GM12878 (cell line): ENCODE data around the gene ESPL1. TPM values are rescaled to one million over a fixed set of nuclear protein-coding genes. Genes with fewer than 3 reads are reported as not detected.

ENCODE experiments used
- ATAC-seq: fragments of 200-7000 bp; cut with Tn5 transposase; 3 replicates; pipeline ENCODE4 v1.9.1; 2020; ENCODE audit warnings: mild to moderate bottlenecking, moderate library complexity
- BruUV-seq: library from RNA; stranded (reverse); fragments of 400-500 nt; replicated peaks from 2 replicates; lab custom pipeline; 2021; lab: Mats Ljungman, UMichigan
- CTCF ChIA-PET: fragments of 300-600 bp; sonication (Branson Sonifier 250); formaldehyde crosslinking; extraction: SDS; loops from one replicate; lab custom pipeline; 2021; ENCODE audit warnings: inconsistent platforms; lab: Yijun Ruan, JAX
- POLR2A ChIA-PET: fragments of 350-600 bp; formaldehyde crosslinking; extraction: SDS; loops from one replicate; lab custom pipeline; 2021; ENCODE audit warnings: inconsistent platforms; lab: Charles Lee
- RAD21 ChIA-PET: fragments of 300-600 bp; sonication (Branson Sonifier 250); formaldehyde crosslinking; loops from one replicate; lab custom pipeline; 2023; ENCODE audit warnings: antibody characterized with exemption; ENCODE audit not compliant: unreplicated experiment; lab: Charles Lee
- SMC1A ChIA-PET: fragments of 300-600 bp; sonication (Branson Sonifier 250); formaldehyde crosslinking; loops from one replicate; lab custom pipeline; 2023; ENCODE audit not compliant: unreplicated experiment, uncharacterized antibody; lab: Charles Lee
- DNase-seq: peaks from one replicate; pipeline ENCODE4 v3.0.0-alpha.2; 2011; ENCODE audit warnings: low read depth, low spot score
- FAIRE-seq: peaks from 3 replicates; lab custom pipeline; 2011; peaks lifted over from hg19 to GRCh38; lab: Jason Lieb, UNC
- H2AFZ ChIP-seq: 2 replicates; pipeline ENCODE4 v1.6.0; 2011; ENCODE audit warnings: low read depth, low read length, control low read depth; ENCODE audit not compliant: control insufficient read depth
- H3K27ac ChIP-seq: 2 replicates; pipeline ENCODE4 v1.5.1; 2011; ENCODE audit warnings: control low read depth; ENCODE audit not compliant: control insufficient read depth, insufficient read depth
- H3K27me3 ChIP-seq, 2 experiments: replicated peaks in 1 of 2; 2 replicates each; pipeline versions ENCODE4 v1.6.0 to v1.6.1; 2011; ENCODE audit warnings: low read length in 1 of 2; ENCODE audit not compliant: control insufficient read depth in 2 of 2, insufficient read depth in 2 of 2
- H3K36me3 ChIP-seq, 2 experiments: 2 replicates each; pipeline ENCODE4 v1.5.1; 2011; ENCODE audit warnings: low read length in 1 of 2; ENCODE audit not compliant: control insufficient read depth in 2 of 2, insufficient read depth in 2 of 2
- H3K4me1 ChIP-seq: 2 replicates; pipeline ENCODE4 v1.6.1; 2011; ENCODE audit warnings: mild to moderate bottlenecking, low read length, moderate library complexity, mixed read lengths; ENCODE audit not compliant: control insufficient read depth, insufficient read depth
- H3K4me2 ChIP-seq: 2 replicates; pipeline ENCODE4 v1.6.0; 2011; ENCODE audit warnings: control low read depth; ENCODE audit not compliant: control insufficient read depth, insufficient read depth
- H3K4me3 ChIP-seq: fragments of 200-600 bp; sonication (generic); 2 replicates; pipeline ENCODE4 v1.5.1; 2016
- H3K79me2 ChIP-seq: 2 replicates; pipeline ENCODE4 v1.6.0; 2011; ENCODE audit warnings: low read length; ENCODE audit not compliant: control insufficient read depth, insufficient read depth
- H3K9ac ChIP-seq: 2 replicates; pipeline ENCODE4 v1.8.0; 2011; ENCODE audit warnings: low read length, control low read depth, mixed read lengths; ENCODE audit not compliant: control insufficient read depth, insufficient read depth
- H3K9me3 ChIP-seq: replicated peaks from 3 replicates; pipeline ENCODE4 v1.5.1; 2011; ENCODE audit warnings: mild to moderate bottlenecking, low read length; ENCODE audit not compliant: control insufficient read depth, insufficient read depth
- H4K20me1 ChIP-seq: 2 replicates; pipeline ENCODE4 v1.6.0; 2011; ENCODE audit not compliant: control insufficient read depth, insufficient read depth
- BRCA1 ChIP-seq: IDR thresholded peaks from 2 replicates; pipeline ENCODE4 v1.6.1; 2011; ENCODE audit warnings: low read depth, low read length, improper control_type of control experiment
- CEBPB ChIP-seq, 2 experiments: fragments of 150-350 bp in 1 of 2; IDR thresholded peaks; 2 replicates each; pipeline ENCODE4 v1.6.1; 2012 to 2014; ENCODE audit warnings: low read depth in 2 of 2, low read length in 2 of 2, borderline replicate concordance in 1 of 2, inconsistent platforms in 1 of 2
- CHD1 ChIP-seq: IDR thresholded peaks from 2 replicates; pipeline ENCODE4 v1.6.1; 2012; ENCODE audit warnings: low read depth, low read length, improper control_type of control experiment
- CHD2 ChIP-seq: IDR thresholded peaks from 2 replicates; pipeline ENCODE4 v1.6.1; 2011; ENCODE audit warnings: low read depth, low read length, improper control_type of control experiment, borderline replicate concordance
- CREM ChIP-seq: IDR thresholded peaks from 2 replicates; pipeline ENCODE4 v1.6.1; 2014; ENCODE audit warnings: antibody characterized with exemption, low read depth
- EED ChIP-seq: sonication (generic); IDR thresholded peaks from 2 replicates; pipeline ENCODE4 v1.6.1; 2016; ENCODE audit warnings: antibody characterized with exemption, low read depth
- FOXM1 ChIP-seq: IDR thresholded peaks from 2 replicates; pipeline ENCODE4 v1.6.1; 2012; ENCODE audit warnings: low read depth, mild to moderate bottlenecking, inconsistent platforms, low read length, moderate library complexity
- HDGF ChIP-seq: fragments of 450-650 bp; IDR thresholded peaks from 2 replicates; pipeline ENCODE4 v1.6.1; 2016; ENCODE audit warnings: antibody characterized with exemption
- IKZF1 ChIP-seq: fragments of 450-650 bp; conservative IDR thresholded peaks from 2 replicates; pipeline ENCODE4 v1.6.1; 2017; ENCODE audit warnings: antibody characterized with exemption, mild to moderate bottlenecking
- IKZF2 ChIP-seq, 2 experiments: fragments of 450-650 bp; IDR thresholded peaks; 2 replicates each; pipeline ENCODE4 v1.6.1; 2017; ENCODE audit warnings: mild to moderate bottlenecking in 2 of 2, moderate library complexity in 2 of 2
- MEF2A ChIP-seq: IDR thresholded peaks from 2 replicates; pipeline ENCODE4 v1.6.1; 2011; ENCODE audit warnings: low read depth, mild to moderate bottlenecking, low read length, moderate library complexity; ENCODE audit not compliant: insufficient read depth
- MTA2 ChIP-seq: fragments of 450-650 bp; IDR thresholded peaks from 2 replicates; pipeline ENCODE4 v1.6.1; 2016; ENCODE audit warnings: low read depth, mild to moderate bottlenecking, moderate library complexity
- NFIC ChIP-seq: IDR thresholded peaks from 2 replicates; pipeline ENCODE4 v1.6.1; 2012; ENCODE audit warnings: low read depth, mild to moderate bottlenecking, inconsistent platforms, low read length, moderate library complexity
- NFXL1 ChIP-seq: fragments of 450-650 bp; IDR thresholded peaks from 2 replicates; pipeline ENCODE4 v1.6.1; 2017; ENCODE audit warnings: antibody characterized with exemption, mild to moderate bottlenecking, borderline replicate concordance
- NRF1 ChIP-seq: conservative IDR thresholded peaks from 2 replicates; pipeline ENCODE4 v1.6.1; 2011; ENCODE audit warnings: mild to moderate bottlenecking, low read depth, low read length, improper control_type of control experiment
- RAD21 ChIP-seq: IDR thresholded peaks from 2 replicates; pipeline ENCODE4 v1.6.1; 2011; ENCODE audit warnings: mild to moderate bottlenecking, low read depth, low read length, moderate library complexity; ENCODE audit not compliant: insufficient read depth
- RAD51 ChIP-seq: fragments of 450-650 bp; IDR thresholded peaks from 2 replicates; pipeline ENCODE4 v1.6.1; 2016; ENCODE audit warnings: moderate library complexity, mild to moderate bottlenecking, inconsistent platforms
- RFX5 ChIP-seq: IDR thresholded peaks from 2 replicates; pipeline ENCODE4 v1.6.1; 2011; ENCODE audit warnings: low read depth, low read length, improper control_type of control experiment
- RUNX3 ChIP-seq: IDR thresholded peaks from 2 replicates; pipeline ENCODE4 v1.6.1; 2012; ENCODE audit warnings: low read length, inconsistent platforms
- SMC3 ChIP-seq: IDR thresholded peaks from 2 replicates; pipeline ENCODE4 v1.6.1; 2011; ENCODE audit warnings: low read length, improper control_type of control experiment, borderline replicate concordance
- SPI1 ChIP-seq: IDR thresholded peaks from 2 replicates; pipeline ENCODE4 v1.6.1; 2011; ENCODE audit warnings: low read depth, mild to moderate bottlenecking, low read length, moderate library complexity, borderline replicate concordance; ENCODE audit not compliant: insufficient read depth
- SREBF1 ChIP-seq: IDR thresholded peaks from 2 replicates; pipeline ENCODE4 v1.6.1; 2012; ENCODE audit warnings: mild to moderate bottlenecking, low read length
- TCF3 ChIP-seq: IDR thresholded peaks from 2 replicates; pipeline ENCODE4 v1.6.1; 2012; ENCODE audit warnings: low read depth, mild to moderate bottlenecking, low read length, borderline replicate concordance; ENCODE audit not compliant: insufficient read depth
- TCF7 ChIP-seq: IDR thresholded peaks from 2 replicates; pipeline ENCODE4 v1.6.1; 2014; ENCODE audit warnings: antibody characterized with exemption, borderline replicate concordance
- WRNIP1 ChIP-seq: IDR thresholded peaks from 2 replicates; pipeline ENCODE4 v1.6.1; 2011; ENCODE audit warnings: low read depth, low read length, improper control_type of control experiment, borderline replicate concordance
- ZNF384 ChIP-seq: IDR thresholded peaks from 2 replicates; pipeline ENCODE4 v1.6.1; 2012; ENCODE audit warnings: low read depth, mild to moderate bottlenecking, low read length, improper control_type of control experiment, borderline replicate concordance
- WGBS: methylation state at CpG from one replicate; pipeline ENCODE4 v1.1.6; 2016; ENCODE audit warnings: low lambda C conversion rate; ENCODE audit not compliant: insufficient replicate concordance, insufficient coverage; ENCODE audit errors: missing lambda C conversion rate; 5-methylcytosine and 5-hydroxymethylcytosine counted together
- in situ Hi-C: fragments of 300-500 bp; cut with MboI; formaldehyde crosslinking; loops from 9 replicates; pipeline ENCODE4 v1.14.3; 2018; ENCODE audit warnings: mixed read lengths
- intact Hi-C: fragments of 100-400 bp; cut with micrococcal nuclease; formaldehyde crosslinking; loops from one replicate; pipeline ENCODE4 v1.14.2; 2022; ENCODE audit not compliant: unreplicated experiment
- polyA plus RNA-seq, 11 experiments: library from polyadenylated mRNA; depleted of rRNA in 4 of 11; unstranded in 6 of 11; stranded (reverse) in 5 of 11; fragments of >200 nt; fragmentation: Nextera tagmentation in 4 of 11; fragmentation: Illumina TruSeq in 1 of 11; extraction: Ambion mirVana in 4 of 11; extraction: Trizol in 1 of 11; gene quantifications; 1 replicate in 1 of 11; 2 replicates in 10 of 11; pipeline versions ENCODE4 v1.2.1 to v1.2.3, GENCODE V29; 2011 to 2016; ENCODE audit warnings: inconsistent platforms in 2 of 11, missing spikeins in 2 of 11, low read depth in 1 of 11
- total RNA-seq, 4 experiments: library from RNA; depleted of rRNA in 3 of 4; stranded (reverse); fragments of >200 nt in 3 of 4; fragmentation: Illumina TruSeq in 1 of 4; extraction: Trizol in 1 of 4; gene quantifications; 2 replicates each; pipeline versions ENCODE4 v1.2.1 to v1.2.3, GENCODE V29; 2013 to 2021
- TF ChIP-seq, protein P1 (sequence below): fragments of 450-650 bp; IDR thresholded peaks from 2 replicates; pipeline ENCODE4 v1.6.1; 2017; ENCODE audit warnings: low read depth, mild to moderate bottlenecking, moderate library complexity

ESPL1 gene
- total and polyA plus RNA-seq, 10 of the 15 experiments (the other 5 are each of a cell fraction or from before 2014, with no cell fraction given): 2.1 to 61.9 (median 21.2) TPM

DNA sequence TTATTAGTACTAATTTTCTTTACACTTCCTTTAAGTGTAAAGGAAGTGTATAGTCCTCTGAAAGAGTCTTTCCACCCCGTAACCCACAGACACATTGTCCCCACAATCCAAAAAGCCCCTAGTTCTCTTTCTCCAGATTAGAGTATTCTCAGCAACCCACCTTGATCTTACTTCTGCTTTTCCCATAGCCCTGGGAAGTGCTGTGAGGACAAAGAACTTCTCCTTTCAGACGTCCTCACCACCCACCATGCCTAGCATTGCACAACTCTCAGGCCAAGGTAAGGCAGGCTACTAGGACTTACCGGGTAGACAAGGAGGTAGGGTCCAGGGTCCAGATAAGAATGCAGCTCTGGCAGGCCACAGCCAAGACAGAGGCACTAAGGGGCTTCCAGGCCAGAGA, 45.9 kb downstream of the ESPL1 start:
- H3K27me3 ChIP-seq: no peaks in the 10 kb centered on the region
- ChIA-PET SMC1A (interaction anchor here (0.6 to 2.7 kb wide), 2 partner anchors 10 to 39 kb away, joined by 3 to 11 read pairs; no protein-coding TSS in a partner anchor), CTCF (interaction anchor here (0.8 to 1.6 kb wide), 2 partner anchors 31 to 100 kb away, joined by 3 read pairs; no protein-coding TSS in a partner anchor), RAD21 (interaction anchor here (1.3 to 2.3 kb wide), 2 partner anchors 10 to 11 kb away, joined by 4 to 7 read pairs; no protein-coding TSS in a partner anchor), POLR2A (interaction anchor here (1.0 kb wide), 1 partner anchor 19 kb away, joined by 6 read pairs; the partner anchor contains the start of gene PFDN5)
- H3K4me3 ChIP-seq: no peak overlapping the region
- intact Hi-C loops: no loop called here
- peaks cover 3% of the 10 kb centered on the region; the same call in 1 of the 2 replicates for H3K4me1 ChIP-seq
- no peaks in the 10 kb centered on the region for H3K9me3 ChIP-seq
- FAIRE-seq (peak; percentile 35), DNase-seq (peak; percentile 41), ATAC-seq (peak; percentile 87)
- peaks cover 0 to 11% of the 10 kb centered on the region in 2 experiments; a peak in 2 of 4 replicates for H3K36me3 ChIP-seq
- H4K20me1 ChIP-seq: no peaks in the 10 kb centered on the region
- no TSS peak for BruUV-seq
- 26% methylated on average over 3 of the region's 3 CpGs for WGBS
- H3K4me2 ChIP-seq: no peak overlapping the region
- peak overlapping the region; percentile 32; the same call in 1 of the 2 replicates for H3K27ac ChIP-seq
- H3K79me2 ChIP-seq: no peaks in the 10 kb centered on the region
- no peak overlapping the region for H2AFZ ChIP-seq
- no peak overlapping the region for H3K9ac ChIP-seq
- in situ Hi-C loops: no loop called here
- peak; percentile 88 for TF ChIP-seq IKZF1
- peak; percentile 65 for TF ChIP-seq MTA2
- TF ChIP-seq CEBPB (IDR thresholded peaks at IDR 0.05; ENCODE audit: borderline replicate concordance in 1 of 2, low read depth in 2 of 2, low read length in 2 of 2): peak in 1 of 2 experiments; percentile 58; a peak in 1 of 4 replicates
- no peak for TF ChIP-seq NRF1
- no peak for TF ChIP-seq SMC3
- peak; percentile 24; the same call in 1 of the 2 replicates for TF ChIP-seq FOXM1
- 0 out of 2 replicates have a peak, but pooled peaks have one; percentile 26 for TF ChIP-seq HDGF
- no peak for TF ChIP-seq TCF3
- no peak for TF ChIP-seq BRCA1
- no peak for TF ChIP-seq CHD2
- TF ChIP-seq RAD51: no peak
- peak; percentile 66 for TF ChIP-seq RUNX3
- no peak for TF ChIP-seq ZNF384
- peak; percentile 53 for TF ChIP-seq NFIC
- TF ChIP-seq CREM: no peak
- TF ChIP-seq TCF7: no peak
- TF ChIP-seq RAD21: no peak
- TF ChIP-seq RFX5: no peak
- TF ChIP-seq IKZF2 (IDR thresholded peaks at IDR 0.05): peak; percentile 91; a peak in 3 of 4 replicates
- TF ChIP-seq, protein P1, sequence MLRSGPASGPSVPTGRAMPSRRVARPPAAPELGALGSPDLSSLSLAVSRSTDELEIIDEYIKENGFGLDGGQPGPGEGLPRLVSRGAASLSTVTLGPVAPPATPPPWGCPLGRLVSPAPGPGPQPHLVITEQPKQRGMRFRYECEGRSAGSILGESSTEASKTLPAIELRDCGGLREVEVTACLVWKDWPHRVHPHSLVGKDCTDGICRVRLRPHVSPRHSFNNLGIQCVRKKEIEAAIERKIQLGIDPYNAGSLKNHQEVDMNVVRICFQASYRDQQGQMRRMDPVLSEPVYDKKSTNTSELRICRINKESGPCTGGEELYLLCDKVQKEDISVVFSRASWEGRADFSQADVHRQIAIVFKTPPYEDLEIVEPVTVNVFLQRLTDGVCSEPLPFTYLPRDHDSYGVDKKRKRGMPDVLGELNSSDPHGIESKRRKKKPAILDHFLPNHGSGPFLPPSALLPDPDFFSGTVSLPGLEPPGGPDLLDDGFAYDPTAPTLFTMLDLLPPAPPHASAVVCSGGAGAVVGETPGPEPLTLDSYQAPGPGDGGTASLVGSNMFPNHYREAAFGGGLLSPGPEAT: peak; percentile 84
- TF ChIP-seq WRNIP1: no peak
- no peak for TF ChIP-seq SREBF1
- no peak for TF ChIP-seq NFXL1
- peak; percentile 34; the same call in 1 of the 2 replicates for TF ChIP-seq EED
- peak; percentile 62; the same call in 1 of the 2 replicates for TF ChIP-seq SPI1
- TF ChIP-seq CHD1: no peak
- TF ChIP-seq MEF2A: 0 out of 2 replicates have a peak, but pooled peaks have one; percentile 29
